OCI-M1 (cell line): ENCODE measurements around the gene ITPR2.
A peak's percentile ranks its signal among the peaks of the same experiment; 100 is the strongest.
"Not testable (repeated sequence)": the region's sequence is repeated elsewhere in the genome, so short reads cannot be mapped to it uniquely, and the experiment has no call there.

Experiments used
- DNase-seq: peaks from one replicate; lab custom pipeline; 2025; lab: John Stamatoyannopoulos, UW

Gene ITPR2

GRCh38 chr12:26564391-26564790 is 268.6 kb downstream of the ITPR2 start:
- no peak for DNase-seq

DNA sequence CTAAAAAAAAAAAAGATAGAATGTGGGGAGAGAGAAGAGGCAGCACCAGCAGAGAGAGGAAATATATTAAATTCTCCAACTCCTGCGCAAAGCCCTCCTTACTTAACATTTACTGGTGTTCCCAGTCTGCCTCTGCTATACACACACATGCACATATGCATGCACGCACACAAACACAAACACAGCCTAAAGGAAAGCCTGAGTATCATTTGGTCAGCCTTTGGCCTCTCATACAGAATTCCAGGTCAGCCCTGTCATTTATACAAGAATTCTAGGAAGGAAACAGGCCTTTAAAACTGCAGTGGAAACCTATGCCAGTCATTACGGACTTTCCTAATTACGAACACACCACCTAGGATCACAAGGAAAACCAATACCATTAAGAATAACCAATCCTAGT is 269.4 kb downstream of the ITPR2 start:
- no peak for DNase-seq

GRCh38 chr12:26557326-26557725 is 275.7 kb downstream of the ITPR2 start:
- DNase-seq = no peak

GRCh38 chr12:26556916-26557315 is 276.1 kb downstream of the ITPR2 start:
- DNase-seq = no peak

DNA sequence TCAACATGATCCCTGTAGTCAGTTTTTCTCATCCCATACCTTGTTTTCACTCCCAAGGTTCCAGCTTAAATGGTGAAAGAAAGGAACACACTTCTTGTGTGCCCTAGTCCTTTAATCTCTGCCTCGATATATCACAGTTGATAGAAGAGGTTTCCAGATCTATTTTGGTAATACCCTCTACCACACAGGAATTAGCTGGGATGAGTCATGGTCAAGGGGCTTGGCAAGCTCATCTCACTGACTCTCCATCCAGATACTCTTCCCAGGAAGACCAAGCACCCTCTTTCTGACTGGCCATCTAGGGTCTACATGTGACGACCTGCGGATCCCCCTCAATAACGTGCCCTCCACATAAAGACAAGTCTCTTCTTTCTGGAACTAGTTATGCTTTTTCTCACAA is 277.9 kb downstream of the ITPR2 start:
- DNase-seq = no peak

- no peak for DNase-seq
Measured at GRCh38 chr12:26554332-26554731, 278.7 kb downstream of the ITPR2 start.

- DNase-seq = no peak
Measured at GRCh38 chr12:26551385-26551784, 281.6 kb downstream of the ITPR2 start.

DNA sequence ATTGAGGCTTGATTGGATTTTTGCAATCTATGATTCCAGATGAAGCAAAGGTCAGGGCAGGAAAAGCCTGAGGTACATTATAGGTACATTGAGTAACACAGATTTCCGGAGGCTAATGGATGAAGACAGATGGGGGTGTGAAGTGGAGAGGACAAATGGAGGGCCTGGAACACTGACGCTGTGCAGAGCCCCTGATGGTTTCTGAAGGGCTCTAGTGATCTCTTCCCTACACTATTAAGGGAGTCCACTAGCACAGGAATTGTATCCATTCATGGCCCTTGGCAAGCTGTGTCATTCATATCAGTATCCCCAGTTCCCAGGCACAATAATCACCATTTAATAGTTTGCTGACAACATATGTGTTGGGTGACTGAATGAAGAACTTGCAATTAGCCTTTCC is 284.8 kb downstream of the ITPR2 start:
- no peak for DNase-seq

GRCh38 chr12:26546535-26547314 is 286.3 kb downstream of the ITPR2 start:
- DNase-seq = no peak

DNA sequence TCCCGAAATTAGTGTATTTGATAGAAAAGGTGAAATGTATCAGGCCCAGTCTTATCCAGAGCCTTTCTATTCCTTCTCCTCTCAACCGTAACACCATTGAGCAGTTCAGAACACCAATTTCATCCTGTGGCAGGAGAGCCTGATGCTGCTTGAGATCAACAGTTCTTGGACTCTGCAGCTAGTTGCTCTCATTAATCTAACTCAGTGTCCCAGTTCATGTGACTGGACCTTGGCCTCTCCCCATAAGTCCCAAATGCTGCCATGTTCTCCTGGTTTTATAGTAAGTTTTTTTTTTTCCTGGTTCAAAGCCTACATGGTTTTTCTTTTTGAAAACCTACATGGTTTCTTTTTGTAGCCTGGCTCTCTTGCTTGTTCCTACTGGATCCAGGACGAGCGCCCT is 293.9 kb downstream of the ITPR2 start:
- no peak for DNase-seq

GRCh38 chr12:26537651-26538050 is 295.3 kb downstream of the ITPR2 start:
- DNase-seq = no peak

DNA sequence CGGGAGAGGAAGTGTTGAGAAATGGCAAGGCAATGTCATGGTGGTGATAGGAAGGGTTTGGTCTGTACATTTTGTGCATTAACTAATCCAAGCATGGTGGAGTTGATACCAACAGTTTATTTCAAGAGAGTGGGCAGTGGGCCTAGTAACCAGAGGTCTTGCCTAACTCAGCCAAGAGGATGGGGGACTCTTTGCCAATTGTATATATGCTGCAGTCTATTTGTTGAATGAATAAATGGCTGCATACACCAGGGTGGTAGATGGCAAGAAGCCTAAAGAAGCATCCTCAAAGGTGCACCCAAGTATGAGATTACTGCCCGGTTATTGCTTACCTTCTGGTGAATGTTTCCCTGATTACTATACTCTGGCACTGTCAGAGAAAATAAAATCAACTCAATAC is 295.9 kb downstream of the ITPR2 start:
- DNase-seq = no peak

- DNase-seq = no peak
Measured at GRCh38 chr12:26535826-26536225, 297.2 kb downstream of the ITPR2 start.

GRCh38 chr12:26534071-26534470 is 298.9 kb downstream of the ITPR2 start:
- DNase-seq = no peak

GRCh38 chr12:26533211-26533610 is 299.8 kb downstream of the ITPR2 start:
- DNase-seq = no peak

DNA sequence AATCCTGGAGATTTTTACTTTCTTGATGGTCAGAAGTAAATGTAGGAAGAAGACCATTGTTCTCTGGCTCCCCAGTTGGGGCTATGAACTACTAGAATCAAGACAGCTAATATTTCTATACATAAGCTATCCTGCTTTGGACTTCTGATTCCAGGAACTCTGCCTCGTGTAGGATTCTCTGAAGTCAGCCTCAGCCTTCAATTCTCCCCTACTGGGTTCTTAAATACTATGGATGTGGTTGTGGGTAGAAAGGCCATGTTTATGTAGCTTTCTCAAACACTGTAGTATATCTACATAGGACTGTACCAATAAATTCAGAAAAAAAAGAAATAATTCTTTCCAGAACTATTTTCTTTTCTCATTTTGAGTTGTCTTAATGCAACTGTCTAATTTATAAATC is 302.5 kb downstream of the ITPR2 start:
- peak; percentile 27 for DNase-seq

DNA sequence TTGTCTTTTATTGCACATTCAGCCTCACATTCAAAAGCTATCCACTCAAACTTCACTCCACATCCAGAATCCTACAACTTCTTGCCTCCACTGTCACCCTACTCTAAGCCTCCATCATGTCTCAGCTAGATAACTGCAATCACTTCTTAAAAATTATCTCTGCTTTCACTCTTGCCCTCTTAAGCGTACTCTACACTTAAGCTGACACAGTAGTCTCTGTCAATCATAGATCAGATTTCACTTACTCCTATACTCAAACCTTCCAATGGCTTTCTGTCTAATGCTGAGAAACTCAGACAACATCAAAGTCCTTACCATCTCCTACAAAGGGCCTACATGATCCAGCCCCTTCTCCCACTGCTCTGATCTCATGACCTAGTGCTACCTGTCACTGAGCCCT is 304.1 kb downstream of the ITPR2 start:
- DNase-seq = no peak

- no peak for DNase-seq
Measured at GRCh38 chr12:26527682-26528081, 305.3 kb downstream of the ITPR2 start.

DNA sequence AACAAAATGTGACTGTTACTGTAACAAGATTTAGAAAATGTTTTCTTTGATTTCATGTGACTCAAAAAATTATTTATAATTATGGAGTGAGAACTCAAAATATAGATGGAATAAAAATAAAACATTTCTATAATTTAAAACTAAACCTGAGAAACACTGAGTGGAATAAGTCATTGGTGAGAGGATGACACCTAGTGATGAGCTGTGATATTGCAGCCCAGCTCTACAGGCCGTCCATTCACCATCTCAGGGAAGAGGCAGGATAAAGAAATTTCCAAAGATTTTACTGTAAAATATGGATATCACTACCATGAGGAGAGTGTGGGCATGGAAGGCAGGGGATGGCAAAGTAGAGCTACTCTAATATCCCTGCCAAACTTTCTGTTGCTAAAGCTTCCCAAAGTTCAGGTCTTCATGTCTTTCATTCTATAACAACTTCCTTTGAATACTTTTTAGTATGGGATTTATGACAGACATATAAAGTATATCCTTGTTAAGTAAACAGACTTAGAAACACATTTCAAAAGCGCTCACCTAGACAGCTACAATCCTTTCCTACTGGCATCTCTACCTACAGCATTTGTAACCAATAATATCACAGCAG is 308.0 kb downstream of the ITPR2 start:
- DNase-seq = peak; percentile 63

DNA sequence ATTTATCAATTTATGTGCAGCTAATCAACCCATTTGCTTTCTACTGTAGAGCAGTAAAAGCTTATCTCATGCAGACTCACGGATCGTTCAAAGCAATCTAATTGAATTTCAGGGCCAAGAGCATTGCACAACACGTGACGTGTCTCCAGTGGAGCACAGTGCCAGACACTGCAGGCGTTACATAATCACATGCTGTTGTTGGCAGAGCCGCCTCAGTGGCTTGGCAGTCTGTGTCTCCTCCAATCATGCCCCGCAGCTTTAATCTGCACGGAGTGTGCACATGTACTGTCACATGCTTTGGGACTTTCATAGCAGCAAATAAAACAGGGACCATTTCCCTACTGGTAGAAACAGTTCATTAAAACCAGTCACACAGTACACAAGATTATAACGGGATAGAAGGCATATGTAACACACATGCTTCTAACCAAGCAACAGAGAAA is 309.3 kb downstream of the ITPR2 start:
- peak; percentile 84 for DNase-seq

- no peak for DNase-seq
Measured at GRCh38 chr12:26520869-26521268, 312.1 kb downstream of the ITPR2 start.

DNA sequence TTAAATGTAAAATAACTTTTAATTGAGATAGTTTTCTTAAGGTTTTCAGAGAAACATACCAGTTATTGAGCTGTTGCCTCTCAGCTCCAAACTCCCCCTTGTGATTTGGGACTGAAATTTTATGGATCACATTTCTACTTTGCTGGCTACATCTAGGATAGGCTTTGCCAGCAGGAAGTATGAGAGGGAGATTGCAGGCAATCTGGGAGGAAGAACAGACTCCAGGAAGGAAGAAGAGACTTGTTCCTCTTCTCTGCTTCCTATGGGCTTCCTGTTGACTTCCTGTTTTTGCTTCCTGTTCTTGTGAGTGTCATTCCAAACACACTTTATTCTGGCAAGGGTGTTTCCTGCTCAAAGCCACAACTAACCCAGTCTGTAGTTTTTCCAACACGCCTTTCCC is 312.9 kb downstream of the ITPR2 start:
- no peak for DNase-seq

DNA sequence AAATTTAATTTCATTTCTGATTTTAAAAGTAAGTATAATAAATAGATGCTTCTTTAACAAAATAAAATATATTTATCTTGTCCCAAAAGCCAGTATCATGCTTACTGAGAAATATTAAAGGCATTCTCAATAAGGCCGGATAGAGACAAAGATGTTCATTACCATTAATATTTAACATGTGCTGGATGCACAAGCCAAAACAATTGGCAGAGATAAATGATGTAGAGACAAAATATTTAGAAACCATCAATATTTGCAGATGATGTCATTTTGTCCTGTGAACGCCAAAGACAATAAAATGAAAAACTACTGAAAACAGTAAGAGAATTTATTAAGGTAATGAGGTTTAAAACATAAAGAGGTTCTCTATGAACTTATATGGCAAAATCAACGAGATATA is 313.5 kb downstream of the ITPR2 start:
- DNase-seq = no peak

- DNase-seq = not testable (repeated sequence)
Measured at GRCh38 chr12:26517320-26517719, 315.7 kb downstream of the ITPR2 start.
